Parathyroid adenoma (tissue), 2 donors: ENCODE measurements around the gene AREG.

Experiments used
- H2AFZ ChIP-seq: fragments of 300-600 bp; sonication (generic); one replicate; pipeline ENCODE4 v1.7.0; 2017; ENCODE audit warnings: antibody characterized with exemption, mild to moderate bottlenecking
- H3K27ac ChIP-seq: fragments of 300-600 bp; sonication (generic); one replicate; pipeline ENCODE4 v1.7.0; 2017
- H3K27me3 ChIP-seq: fragments of 300-600 bp; sonication (generic); one replicate; pipeline ENCODE4 v1.7.0; 2017; ENCODE audit warnings: low read length; ENCODE audit not compliant: control insufficient read depth, insufficient read depth
- H3K36me3 ChIP-seq: fragments of 300-600 bp; sonication (generic); one replicate; pipeline ENCODE4 v1.7.0; 2017; ENCODE audit warnings: low read length; ENCODE audit not compliant: control insufficient read depth, insufficient read depth
- H3K4me1 ChIP-seq: fragments of 300-600 bp; sonication (generic); one replicate; pipeline ENCODE4 v1.7.0; 2017; ENCODE audit warnings: control low read depth
- H3K4me2 ChIP-seq: fragments of 300-600 bp; sonication (generic); one replicate; pipeline ENCODE4 v1.7.0; 2017; ENCODE audit warnings: low read length
- H3K4me3 ChIP-seq: fragments of 300-600 bp; sonication (generic); one replicate; pipeline ENCODE4 v1.7.0; 2017; ENCODE audit warnings: low read depth, low read length
- H3K79me2 ChIP-seq: fragments of 300-600 bp; sonication (generic); one replicate; pipeline ENCODE4 v1.7.0; 2017; ENCODE audit warnings: control low read depth
- H3K9ac ChIP-seq: fragments of 300-600 bp; sonication (generic); one replicate; pipeline ENCODE4 v1.7.0; 2017; ENCODE audit warnings: mild to moderate bottlenecking
- H3K9me3 ChIP-seq: fragments of 300-600 bp; sonication (generic); one replicate; pipeline ENCODE4 v1.7.0; 2017; ENCODE audit warnings: low read length; ENCODE audit not compliant: control insufficient read depth
- CTCF ChIP-seq: fragments of 300-600 bp; sonication (generic); IDR thresholded peaks from one replicate; pipeline ENCODE4 v1.7.0; 2017; ENCODE audit warnings: antibody characterized with exemption, mild to moderate bottlenecking
- donor health status: primary hyperparathyroidism.

AREG gene

GRCh38 chr4:74438661-74439060, 6.3 kb upstream of the AREG start:
- TF ChIP-seq CTCF = no peak
- Histone ChIP-seq H2AFZ (no peak overlapping the region), H3K9ac (no peak overlapping the region), H3K27ac (no peak overlapping the region), H3K9me3 (no peaks in the 10 kb centered on the region), H3K4me3 (no peak overlapping the region), H3K4me1 (no peaks in the 10 kb centered on the region), H3K79me2 (no peaks in the 10 kb centered on the region), H3K4me2 (no peak overlapping the region), H3K36me3 (no peaks in the 10 kb centered on the region), H3K27me3 (no peaks in the 10 kb centered on the region)

GRCh38 chr4:74439952-74440351, 5.0 kb upstream of the AREG start:
- H3K27ac ChIP-seq = no peak overlapping the region
- H3K79me2 ChIP-seq = no peaks in the 10 kb centered on the region
- H3K9ac ChIP-seq = no peak overlapping the region
- no peak overlapping the region for H3K4me2 ChIP-seq
- H2AFZ ChIP-seq = no peak overlapping the region
- no peak for TF ChIP-seq CTCF
- no peak overlapping the region for H3K4me3 ChIP-seq
- H3K36me3 ChIP-seq = no peaks in the 10 kb centered on the region
- no peaks in the 10 kb centered on the region for H3K9me3 ChIP-seq
- no peaks in the 10 kb centered on the region for H3K4me1 ChIP-seq
- H3K27me3 ChIP-seq = no peaks in the 10 kb centered on the region

GRCh38 chr4:74440356-74440755, 4.6 kb upstream of the AREG start:
- TF ChIP-seq CTCF = no peak
- H3K36me3 ChIP-seq = no peaks in the 10 kb centered on the region
- no peak overlapping the region for H2AFZ ChIP-seq
- H3K9ac ChIP-seq = no peak overlapping the region
- H3K9me3 ChIP-seq = no peaks in the 10 kb centered on the region
- H3K79me2 ChIP-seq = no peaks in the 10 kb centered on the region
- no peaks in the 10 kb centered on the region for H3K4me1 ChIP-seq
- H3K27me3 ChIP-seq = no peaks in the 10 kb centered on the region
- H3K4me3 ChIP-seq = no peak overlapping the region
- H3K4me2 ChIP-seq = no peak overlapping the region
- no peak overlapping the region for H3K27ac ChIP-seq

GRCh38 chr4:74441744-74442143, 3.2 kb upstream of the AREG start:
- Histone ChIP-seq H3K9ac (no peak overlapping the region), H2AFZ (no peak overlapping the region), H3K4me2 (no peak overlapping the region), H3K4me1 (no peaks in the 10 kb centered on the region), H3K36me3 (no peaks in the 10 kb centered on the region), H3K27me3 (no peaks in the 10 kb centered on the region), H3K4me3 (no peak overlapping the region), H3K79me2 (no peaks in the 10 kb centered on the region), H3K27ac (no peak overlapping the region), H3K9me3 (no peaks in the 10 kb centered on the region)
- TF ChIP-seq CTCF = no peak

GRCh38 chr4:74446193-74446868, 1.4 kb downstream of the AREG start:
- no peak overlapping the region for H2AFZ ChIP-seq
- H3K9ac ChIP-seq = no peak overlapping the region
- no peak overlapping the region for H3K27ac ChIP-seq
- no peak overlapping the region for H3K4me3 ChIP-seq
- H3K36me3 ChIP-seq = no peaks in the 10 kb centered on the region
- no peaks in the 10 kb centered on the region for H3K27me3 ChIP-seq
- no peak overlapping the region for H3K4me2 ChIP-seq
- no peaks in the 10 kb centered on the region for H3K4me1 ChIP-seq
- no peaks in the 10 kb centered on the region for H3K9me3 ChIP-seq
- H3K79me2 ChIP-seq = no peaks in the 10 kb centered on the region
- no peak for TF ChIP-seq CTCF
